HepG2 (cell line): Measurements from ENCODE around the gene MTMR6. TPM values are rescaled to one million over a fixed set of nuclear protein-coding genes. Genes with fewer than 3 reads are reported as not detected.

Experiments used
- AGO2 ChIP-seq: fragments of 200-400 bp; formaldehyde crosslinking; optimal IDR thresholded peaks from 2 replicates; pipeline ENCODE3; 2017; ENCODE audit warnings: mild to moderate bottlenecking, low read depth, low read length, moderate library complexity
- CBX2 ChIP-seq, 2 experiments: fragments of 200-600 bp in 1 of 2; sonication (generic); formaldehyde crosslinking in 1 of 2; IDR thresholded peaks; 2 replicates each; pipeline versions ENCODE4 v1.7.0 to v1.8.1; 2018 to 2022; ENCODE audit warnings: low read depth in 2 of 2, low read length in 1 of 2, mild to moderate bottlenecking in 1 of 2, missing genetic modification reagents in 1 of 2
- GATA4 ChIP-seq: sonication (generic); IDR thresholded peaks from 2 replicates; pipeline ENCODE4 v1.6.1; 2016; ENCODE audit warnings: antibody characterized with exemption, low read depth, borderline replicate concordance
- HHEX ChIP-seq: IDR thresholded peaks from 2 replicates; pipeline ENCODE4 v1.6.1; 2016; ENCODE audit warnings: control low read depth
- HNF1B ChIP-seq: sonication (generic); formaldehyde crosslinking; IDR thresholded peaks from 2 replicates; pipeline ENCODE4 v1.5.1; 2020; ENCODE audit warnings: mild to moderate bottlenecking, moderate library complexity, missing genetic modification reagents
- KLF6 ChIP-seq: IDR thresholded peaks from 2 replicates; pipeline ENCODE4 v1.8.0; 2016; ENCODE audit warnings: missing biosample characterization, missing genetic modification reagents
- MAFF ChIP-seq: IDR thresholded peaks from 2 replicates; pipeline ENCODE4 v1.6.1; 2011; ENCODE audit warnings: low read depth, low read length, improper control_type of control experiment
- NFYC ChIP-seq: IDR thresholded peaks from 2 replicates; pipeline ENCODE4 v1.6.1; 2016; ENCODE audit warnings: missing genetic modification reagents, missing compliant biosample characterization
- PLSCR1 ChIP-seq: sonication (generic); formaldehyde crosslinking; IDR thresholded peaks from 2 replicates; pipeline ENCODE4 v1.5.0; 2020; ENCODE audit warnings: missing genetic modification reagents, mild to moderate bottlenecking, borderline replicate concordance
- SNAPC2 ChIP-seq: sonication (generic); formaldehyde crosslinking; IDR thresholded peaks from 2 replicates; pipeline ENCODE4 v1.8.1; 2022; ENCODE audit warnings: mild to moderate bottlenecking, missing genetic modification reagents
- TBL1XR1 ChIP-seq: fragments of 150-350 bp; IDR thresholded peaks from 2 replicates; pipeline ENCODE4 v1.6.1; 2014; ENCODE audit warnings: borderline replicate concordance, low read length; ENCODE audit not compliant: partially characterized antibody
- ZMAT5 ChIP-seq: sonication (generic); formaldehyde crosslinking; IDR thresholded peaks from 2 replicates; pipeline ENCODE4 v1.5.0; 2020; ENCODE audit warnings: mild to moderate bottlenecking, low read depth, missing genetic modification reagents, borderline replicate concordance
- ZMYM2 ChIP-seq: sonication (generic); formaldehyde crosslinking; IDR thresholded peaks from 2 replicates; pipeline ENCODE4 v1.8.0; 2022; ENCODE audit warnings: mild to moderate bottlenecking, missing genetic modification reagents
- ZNF256 ChIP-seq: sonication (generic); formaldehyde crosslinking; conservative IDR thresholded peaks from 2 replicates; pipeline ENCODE4 v1.4.0; 2020; ENCODE audit warnings: missing genetic modification reagents
- ZNF280D ChIP-seq: sonication (generic); formaldehyde crosslinking; IDR thresholded peaks from 2 replicates; pipeline ENCODE4 v1.5.1; 2020; ENCODE audit warnings: mild to moderate bottlenecking, missing genetic modification reagents
- ZNF343 ChIP-seq: sonication (generic); formaldehyde crosslinking; IDR thresholded peaks from 2 replicates; pipeline ENCODE4 v1.4.0; 2020; ENCODE audit warnings: mild to moderate bottlenecking, missing genetic modification reagents
- ZNF605 ChIP-seq: sonication (generic); formaldehyde crosslinking; IDR thresholded peaks from 2 replicates; pipeline ENCODE4 v1.8.0; 2022; ENCODE audit warnings: mild to moderate bottlenecking, missing genetic modification reagents
- ZNF629 ChIP-seq: sonication (generic); formaldehyde crosslinking; conservative IDR thresholded peaks from 2 replicates; pipeline ENCODE4 v1.5.0; 2020; ENCODE audit warnings: missing genetic modification reagents
- ZNF784 ChIP-seq: sonication (generic); formaldehyde crosslinking; IDR thresholded peaks from 2 replicates; pipeline ENCODE4 v1.5.1; 2020; ENCODE audit warnings: missing genetic modification reagents, mild to moderate bottlenecking, borderline replicate concordance
- polyA plus RNA-seq, 8 experiments: library from polyadenylated mRNA; depleted of rRNA in 3 of 8; stranded (reverse) in 7 of 8; unstranded in 1 of 8; fragments of >200 nt; fragmentation: Illumina TruSeq in 4 of 8; extraction: Trizol in 4 of 8; gene quantifications; 2 replicates each; pipeline versions ENCODE4 v1.2.1 to v1.2.3, GENCODE V29; 2011 to 2016; ENCODE audit warnings: low read depth in 4 of 8, missing spikeins in 1 of 8, mixed read lengths in 1 of 8; ENCODE audit not compliant: insufficient read depth in 1 of 8
- total RNA-seq, 5 experiments: library from RNA; depleted of rRNA; stranded (reverse); fragments of >200 nt; fragmentation: Illumina TruSeq; extraction: Trizol; gene quantifications; 2 replicates each; pipeline ENCODE4 v1.2.3, GENCODE V29; 2016; ENCODE audit warnings: low read depth in 1 of 5

Gene MTMR6
- total and polyA plus RNA-seq, 2 of the 13 experiments (the other 11 are each of a cell fraction or from before 2014, with no cell fraction given) = 3.4 to 7.8 TPM

- TF ChIP-seq ZNF629 (no peak), ZNF256 (CRISPR knock-in tag) (no peak), CBX2 (IDR thresholded peaks at IDR 0.05; ENCODE audit: low read depth, low read length) (peak; percentile 74; the same call in 1 of the 2 replicates), CBX2 (CRISPR knock-in tag; IDR thresholded peaks at IDR 0.05; ENCODE audit: low read depth) (no peak), ZNF605 (CRISPR knock-in tag) (peak; percentile 93), HHEX (CRISPR knock-in tag) (no peak), MAFF (no peak), SNAPC2 (CRISPR knock-in tag) (no peak), ZNF280D (CRISPR knock-in tag) (no peak), KLF6 (no peak), TBL1XR1 (no peak), HNF1B (CRISPR knock-in tag) (peak; percentile 68; the same call in 1 of the 2 replicates), NFYC (CRISPR knock-in tag) (no peak), ZMAT5 (CRISPR knock-in tag) (no peak), GATA4 (no peak; the same call in 1 of the 2 replicates), AGO2 (peak; percentile 18), ZNF343 (CRISPR knock-in tag) (no peak), ZMYM2 (CRISPR knock-in tag) (peak; percentile 79; the same call in 1 of the 2 replicates), PLSCR1 (CRISPR knock-in tag) (no peak), ZNF784 (CRISPR knock-in tag) (0 out of 2 replicates have a peak, but pooled peaks have one; percentile 49)
These were observed at the start of gene MTMR6 (continued) for GRCh38 chr13:25286969-25287961.
